ENCODE results near the gene PCNA.

The PCNA gene

GRCh38 chr20:5119435-5120184, at the start of gene PCNA:
TSS of gene PCNA (minus strand) at chr20:5119958. CDS start at chr20:5119798, 160 bp downstream.
- peak; percentile 96 for DNase-seq (ENCODE audit: low read depth)

- DNase-seq (ENCODE audit: low read depth), result no peak
Measured at GRCh38 chr20:5168651-5169396, 49.1 kb upstream of the PCNA start.

- no peak for DNase-seq (ENCODE audit: low read depth)
Measured at GRCh38 chr20:5164645-5165625, 45.2 kb upstream of the PCNA start.

- DNase-seq (ENCODE audit: low read depth), result no peak
Measured at GRCh38 chr20:5161536-5162164, 41.9 kb upstream of the PCNA start.

GRCh38 chr20:5160882-5161281, 41.1 kb upstream of the PCNA start:
- DNase-seq (ENCODE audit: low read depth), result no peak

GRCh38 chr20:5159928-5160327, 40.2 kb upstream of the PCNA start:
- DNase-seq (ENCODE audit: low read depth), result no peak

- DNase-seq (ENCODE audit: low read depth), result no peak
Measured at GRCh38 chr20:5156675-5157448, 37.1 kb upstream of the PCNA start.

- no peak for DNase-seq (ENCODE audit: low read depth)
Measured at GRCh38 chr20:5155404-5155803, 35.6 kb upstream of the PCNA start.

GRCh38 chr20:5154543-5154925, 34.8 kb upstream of the PCNA start:
- DNase-seq (ENCODE audit: low read depth), result no peak

GRCh38 chr20:5153612-5154542, 34.1 kb upstream of the PCNA start:
- no peak for DNase-seq (ENCODE audit: low read depth)

GRCh38 chr20:5153152-5153467, 33.4 kb upstream of the PCNA start:
- DNase-seq (ENCODE audit: low read depth), result no peak

GRCh38 chr20:5150226-5151076, 30.7 kb upstream of the PCNA start:
- DNase-seq (ENCODE audit: low read depth), result no peak

- no peak for DNase-seq (ENCODE audit: low read depth)
Measured at GRCh38 chr20:5149892-5150225, 30.1 kb upstream of the PCNA start.

- no peak for DNase-seq (ENCODE audit: low read depth)
Measured at GRCh38 chr20:5148581-5148980, 28.8 kb upstream of the PCNA start.

- DNase-seq (ENCODE audit: low read depth), result no peak
Measured at GRCh38 chr20:5146871-5147592, 27.3 kb upstream of the PCNA start.

- no peak for DNase-seq (ENCODE audit: low read depth)
Measured at GRCh38 chr20:5146099-5146668, 26.4 kb upstream of the PCNA start.

GRCh38 chr20:5145365-5146098, 25.8 kb upstream of the PCNA start:
- DNase-seq (ENCODE audit: low read depth), result no peak

- DNase-seq (ENCODE audit: low read depth), result no peak
Measured at GRCh38 chr20:5143851-5144250, 24.1 kb upstream of the PCNA start.
